GM21737 (cell line): ENCODE results near the gene CASTOR2.
"Not testable (repeated sequence)": the region's sequence is repeated elsewhere in the genome, so short reads cannot be mapped to it uniquely, and the experiment has no call there.

ENCODE experiments used
- ATAC-seq: cut with Tn5 transposase; IDR thresholded peaks from one replicate; pipeline ENCODE4 v1.9.1; 2021; ENCODE audit warnings: mild to moderate bottlenecking, moderate library complexity; ENCODE audit not compliant: unreplicated experiment

CASTOR2 gene

DNA sequence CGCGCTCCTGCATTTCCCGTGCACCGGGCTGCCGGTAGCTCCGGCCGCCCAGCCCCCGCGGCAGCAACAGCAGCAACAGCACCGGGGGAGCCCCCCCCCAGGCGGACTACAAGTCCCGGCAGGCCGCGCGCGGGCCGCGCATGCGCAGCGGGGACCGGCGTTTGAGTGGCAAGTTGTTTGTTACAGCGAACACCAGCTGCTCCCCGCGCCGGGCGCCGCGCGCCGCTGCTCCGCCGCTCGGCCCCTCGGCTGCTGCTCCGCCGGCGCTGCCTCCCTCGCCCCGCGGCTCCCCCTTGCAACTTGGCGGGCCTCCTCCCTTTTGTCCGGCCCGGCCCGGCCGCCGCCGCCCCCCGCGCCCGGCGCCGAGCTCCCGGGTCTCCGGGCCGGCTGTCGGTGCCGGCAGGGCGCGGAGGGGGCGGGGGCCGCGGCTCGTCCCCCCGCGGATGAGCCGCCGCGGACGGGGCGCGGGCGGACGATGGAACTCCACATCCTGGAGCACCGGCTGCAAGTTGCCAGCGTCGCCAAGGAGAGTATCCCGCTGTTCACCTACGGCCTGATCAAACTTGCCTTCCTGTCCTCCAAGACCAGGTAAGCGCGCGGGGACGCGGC is at the start of gene CASTOR2:
Gene CASTOR2, plus strand, starts transcription at position 195 of the 609 bp plus-strand sequence. Its CDS starts 281 bp downstream, at position 476.
- ATAC-seq, result peak; percentile 85

DNA sequence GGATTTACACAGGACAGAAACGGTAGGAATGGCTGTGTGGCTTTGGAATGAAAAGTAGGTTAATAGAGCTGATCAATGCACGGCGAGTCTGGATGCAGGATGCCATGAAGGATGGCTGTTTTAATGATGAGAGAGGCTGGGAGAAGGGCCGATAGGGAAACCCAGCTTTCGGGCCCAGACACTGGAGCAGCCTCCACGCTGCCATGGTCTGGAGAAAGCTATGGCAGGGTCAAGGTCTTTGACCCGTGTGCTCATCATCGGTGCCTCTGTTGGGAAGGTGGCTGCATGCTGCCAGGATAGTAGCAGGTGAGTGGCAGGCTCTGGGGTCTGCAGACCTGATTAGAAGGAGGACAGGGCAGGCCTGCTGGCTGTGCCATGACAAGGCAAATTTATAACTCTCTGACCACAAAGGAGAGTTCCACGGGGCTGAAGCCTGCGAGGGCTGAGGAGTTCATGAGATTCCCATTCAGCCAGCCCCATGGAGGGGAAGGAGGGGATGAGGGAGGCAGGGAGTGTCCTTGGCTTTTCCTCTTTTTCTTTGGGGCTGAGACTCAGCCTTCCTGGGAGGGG is 42.1 kb upstream of the CASTOR2 start:
- not testable (repeated sequence) for ATAC-seq

DNA sequence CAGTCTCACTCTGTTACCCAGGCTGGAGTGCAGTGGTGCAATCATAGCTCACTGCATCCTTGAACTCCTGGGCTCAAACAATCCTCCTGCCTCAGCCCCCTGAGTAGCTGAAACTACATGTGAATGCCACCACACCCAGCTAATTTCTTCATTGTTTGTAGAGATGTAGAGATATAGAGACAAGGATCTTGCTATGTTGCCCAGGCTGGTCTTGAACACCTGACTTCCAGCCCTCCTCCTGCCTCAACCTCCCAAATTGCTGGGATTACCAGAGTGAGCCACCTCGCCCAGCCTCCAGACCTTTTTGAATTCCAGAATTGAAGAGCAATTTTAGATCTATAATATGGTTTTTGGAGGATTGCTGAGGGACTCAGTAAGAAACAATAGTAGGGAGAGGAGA is 40.9 kb upstream of the CASTOR2 start:
- not testable (repeated sequence) for ATAC-seq

DNA sequence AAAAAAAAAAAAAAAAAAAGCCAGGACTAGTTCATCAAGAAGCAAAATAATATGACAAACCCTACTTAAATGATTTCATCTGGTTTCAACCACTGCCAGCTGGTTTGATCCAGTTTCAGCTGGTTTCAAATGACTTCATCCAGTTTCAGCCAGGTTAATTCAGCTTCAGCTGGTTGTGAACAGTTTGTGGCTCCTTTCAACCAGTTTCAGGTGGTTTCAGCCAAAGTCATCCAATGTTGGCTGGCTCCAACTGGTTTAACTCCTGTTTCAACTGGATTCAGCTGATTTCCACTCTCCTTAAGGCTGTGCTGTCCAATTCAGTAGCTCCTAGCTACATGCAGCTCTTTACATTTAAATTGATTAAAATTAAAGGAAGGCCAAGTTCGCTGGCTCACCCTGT is 37.5 kb upstream of the CASTOR2 start:
- ATAC-seq, result not testable (repeated sequence)

DNA sequence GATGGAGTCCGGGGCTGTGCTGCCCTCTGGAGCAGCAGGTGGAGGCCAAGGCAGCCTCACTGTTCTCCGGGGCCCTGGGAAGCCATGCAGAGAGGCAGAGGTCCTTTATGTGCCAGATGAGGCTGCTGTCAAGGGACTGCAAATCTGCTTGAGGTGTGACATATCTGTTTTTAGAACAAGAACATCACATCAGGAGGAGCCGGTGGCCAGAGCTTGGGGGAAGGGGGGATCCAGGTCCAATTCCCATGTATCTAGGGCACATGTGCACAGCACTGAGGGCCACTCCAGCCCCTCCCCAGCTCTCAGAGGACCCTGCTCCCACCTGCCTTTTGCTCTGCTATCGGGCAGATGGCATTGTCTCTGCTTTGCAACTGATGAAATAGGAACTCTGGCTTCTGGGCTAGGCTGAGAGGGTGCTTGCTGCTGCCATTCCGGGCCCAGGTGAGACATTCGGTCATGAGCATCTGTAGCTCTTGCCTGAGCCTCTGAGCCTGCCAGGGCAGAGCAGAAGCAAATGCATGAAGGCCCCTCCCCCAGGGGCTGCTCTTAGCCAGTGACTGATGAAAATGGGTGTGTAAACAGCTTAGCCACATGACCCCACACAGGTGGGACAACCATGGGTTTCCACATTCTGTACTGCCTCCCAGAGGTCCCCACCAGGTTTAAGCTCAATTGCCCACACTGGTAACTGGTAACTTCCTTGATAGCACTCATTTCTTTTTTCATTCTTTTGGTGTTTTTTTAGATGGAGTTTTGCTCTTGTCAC is 32.8 kb upstream of the CASTOR2 start:
- ATAC-seq, result not testable (repeated sequence)

DNA sequence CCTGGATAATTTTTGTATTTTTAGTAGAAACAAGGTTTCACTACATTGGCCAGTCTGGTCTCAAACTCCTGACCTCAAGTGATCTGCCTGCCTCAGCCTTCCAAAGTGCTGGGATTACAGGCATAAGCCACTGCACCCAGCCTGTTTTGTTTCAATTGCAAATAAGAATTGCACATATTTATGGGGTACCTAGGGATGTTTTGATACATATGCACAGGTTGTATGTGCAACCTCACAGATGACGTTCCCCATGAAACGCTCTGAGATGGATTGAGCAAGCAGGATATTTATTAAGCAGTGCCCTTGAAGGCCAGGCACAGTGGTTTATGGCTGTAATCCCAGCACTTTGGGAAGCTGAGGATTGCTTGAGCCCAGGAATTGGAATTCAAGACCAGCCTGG is 25.1 kb upstream of the CASTOR2 start:
- ATAC-seq, result not testable (repeated sequence)

DNA sequence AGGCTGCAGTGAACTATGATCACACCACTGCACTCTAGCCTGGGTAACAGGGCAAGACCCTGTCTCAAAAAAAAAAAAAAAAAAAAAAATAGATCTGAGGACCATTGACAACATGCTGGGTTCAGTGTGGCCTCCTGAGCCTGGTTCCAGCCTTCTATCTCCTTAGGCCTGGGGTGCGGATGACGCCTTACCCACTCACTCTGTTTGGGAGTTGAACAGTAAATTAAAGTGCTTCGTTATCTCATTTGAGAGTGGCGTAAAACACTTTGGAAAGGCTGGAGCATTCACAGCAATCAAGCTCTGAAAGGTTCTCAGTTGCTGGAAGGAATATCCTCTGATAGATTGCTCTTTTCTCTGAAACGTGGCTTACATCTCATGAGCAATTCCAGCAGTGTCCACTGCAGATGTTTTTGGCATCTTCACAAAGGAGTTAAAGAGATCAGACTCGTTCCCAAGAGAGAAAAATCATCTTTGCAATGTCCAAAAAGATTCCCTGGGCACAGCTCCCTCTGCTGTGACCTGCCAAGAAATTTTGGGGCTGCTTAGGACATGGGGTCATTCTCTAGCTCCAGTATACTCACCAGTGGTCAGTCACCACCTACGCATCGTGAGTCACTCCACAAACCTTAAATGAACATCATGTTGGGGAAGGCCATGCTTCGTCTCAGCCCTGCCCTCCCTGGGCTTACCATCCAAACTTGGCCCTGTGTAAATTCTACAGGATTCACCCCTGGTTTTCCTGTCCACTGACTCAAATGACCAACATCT is 23.0 kb upstream of the CASTOR2 start:
- ATAC-seq, result not testable (repeated sequence)

DNA sequence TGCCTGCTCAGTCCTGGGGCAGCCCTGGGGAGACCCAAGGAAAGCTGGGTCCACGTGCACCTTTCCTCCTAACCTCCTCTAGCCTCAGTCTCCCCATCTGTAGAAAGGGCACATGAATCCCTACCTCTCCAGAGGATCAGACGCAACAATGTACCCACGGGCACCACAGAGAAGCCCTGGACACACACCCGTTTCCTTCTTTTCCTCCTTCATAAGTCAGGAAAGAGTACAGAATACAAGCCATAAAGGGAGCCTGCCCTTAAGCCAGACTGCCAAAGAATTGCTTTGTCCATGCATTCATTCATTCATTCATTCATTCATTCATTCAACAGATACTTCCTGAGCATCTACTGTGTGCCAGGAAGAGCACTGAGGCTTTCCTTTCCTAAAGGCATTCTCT is 20.6 kb upstream of the CASTOR2 start:
- ATAC-seq, result not testable (repeated sequence)

DNA sequence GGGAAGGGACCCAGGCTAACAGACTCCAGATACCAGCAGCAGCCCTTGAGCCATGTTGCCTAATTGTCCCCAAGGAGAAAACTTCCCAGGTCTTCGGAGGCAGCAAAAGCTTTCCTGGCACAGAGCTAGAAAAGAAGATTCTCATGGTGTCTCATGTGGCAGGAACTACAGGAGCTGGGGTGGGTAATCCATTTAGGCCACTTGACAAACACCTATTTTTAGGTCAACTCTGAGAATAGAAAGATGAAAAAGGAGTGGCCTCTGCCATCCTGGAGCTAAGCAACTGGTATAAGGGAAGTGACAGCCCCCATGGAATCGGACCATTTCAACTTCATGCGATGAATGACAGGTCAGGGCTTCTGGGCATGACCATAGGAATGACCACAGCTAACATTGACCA is 16.8 kb upstream of the CASTOR2 start:
- not testable (repeated sequence) for ATAC-seq

DNA sequence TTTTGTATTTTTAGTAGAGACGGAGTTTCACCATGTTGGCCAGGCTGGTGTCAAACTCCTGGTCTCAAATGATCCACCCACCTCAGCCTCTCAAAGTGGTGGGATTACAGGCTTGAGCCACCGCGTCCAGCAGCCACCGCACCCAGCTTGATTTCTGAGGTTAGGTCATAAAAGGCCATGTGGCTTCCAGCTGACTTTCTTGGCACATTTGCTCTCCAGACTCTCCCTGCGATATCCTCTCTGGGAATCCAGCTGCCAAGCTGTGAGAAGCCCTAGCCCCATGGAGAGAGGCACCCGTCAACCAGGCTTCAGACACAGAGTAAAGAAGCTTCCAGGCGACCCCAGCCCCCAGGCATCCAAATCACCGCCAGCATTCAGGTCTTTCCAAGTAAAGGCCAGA is 10.7 kb upstream of the CASTOR2 start:
- not testable (repeated sequence) for ATAC-seq

DNA sequence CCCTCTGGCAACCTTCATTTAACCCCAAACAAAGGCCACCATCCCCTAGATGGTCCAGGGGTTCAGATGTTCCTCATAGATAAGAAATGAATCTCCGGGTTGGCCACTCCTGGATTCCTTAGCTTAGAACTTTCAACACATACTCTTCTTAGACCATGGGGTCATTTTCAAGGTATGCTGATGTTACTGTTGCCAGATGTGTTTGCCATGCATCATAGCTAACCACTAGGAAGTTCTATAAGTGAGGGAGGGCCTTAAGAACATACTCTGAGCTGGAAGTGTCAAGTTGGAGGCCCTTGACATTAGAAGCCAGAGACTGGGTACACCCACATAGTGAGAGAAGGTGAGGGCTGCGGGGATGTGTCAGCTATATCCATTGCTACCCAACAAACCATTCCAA is 6.2 kb upstream of the CASTOR2 start:
- ATAC-seq, result not testable (repeated sequence)

DNA sequence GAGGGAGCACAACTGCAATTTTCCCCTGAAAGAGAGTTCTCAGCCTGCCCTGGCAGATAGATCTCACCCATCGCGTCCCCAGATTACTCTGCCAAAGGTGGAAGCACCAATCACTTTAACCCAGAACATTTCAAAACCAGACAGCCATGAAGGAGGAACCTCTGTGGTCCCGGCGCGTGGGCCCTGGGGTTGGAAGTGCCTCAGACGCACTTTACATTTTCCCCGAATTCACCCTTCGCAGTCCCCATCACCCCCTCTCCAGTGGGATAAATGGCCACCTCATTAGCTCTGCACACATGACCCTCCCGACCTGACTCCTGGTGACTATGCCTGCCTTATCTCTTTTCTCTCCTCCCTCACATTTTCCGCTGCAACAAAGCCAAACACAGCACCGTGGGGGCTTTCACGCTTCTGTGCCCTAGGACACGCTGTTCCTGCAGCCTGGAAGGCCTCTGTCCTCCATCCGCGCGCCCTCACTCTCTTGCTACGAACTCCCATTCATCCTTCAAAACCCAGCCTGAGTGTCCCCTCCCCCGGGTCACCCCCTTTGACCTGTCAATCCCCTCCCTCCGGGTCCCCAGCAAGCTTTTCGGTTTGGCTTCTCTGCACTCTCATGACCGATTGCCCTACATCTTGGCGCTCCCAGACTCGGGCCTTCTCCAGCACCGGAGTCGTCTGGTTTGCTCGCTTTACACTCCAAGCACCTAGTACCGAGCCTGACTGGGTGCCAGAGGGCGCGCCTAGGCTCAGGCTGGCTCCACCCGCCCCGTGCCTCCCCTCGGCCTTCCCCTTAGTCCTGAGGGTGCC is 598 bp upstream of the CASTOR2 start:
- ATAC-seq, result not testable (repeated sequence)

DNA sequence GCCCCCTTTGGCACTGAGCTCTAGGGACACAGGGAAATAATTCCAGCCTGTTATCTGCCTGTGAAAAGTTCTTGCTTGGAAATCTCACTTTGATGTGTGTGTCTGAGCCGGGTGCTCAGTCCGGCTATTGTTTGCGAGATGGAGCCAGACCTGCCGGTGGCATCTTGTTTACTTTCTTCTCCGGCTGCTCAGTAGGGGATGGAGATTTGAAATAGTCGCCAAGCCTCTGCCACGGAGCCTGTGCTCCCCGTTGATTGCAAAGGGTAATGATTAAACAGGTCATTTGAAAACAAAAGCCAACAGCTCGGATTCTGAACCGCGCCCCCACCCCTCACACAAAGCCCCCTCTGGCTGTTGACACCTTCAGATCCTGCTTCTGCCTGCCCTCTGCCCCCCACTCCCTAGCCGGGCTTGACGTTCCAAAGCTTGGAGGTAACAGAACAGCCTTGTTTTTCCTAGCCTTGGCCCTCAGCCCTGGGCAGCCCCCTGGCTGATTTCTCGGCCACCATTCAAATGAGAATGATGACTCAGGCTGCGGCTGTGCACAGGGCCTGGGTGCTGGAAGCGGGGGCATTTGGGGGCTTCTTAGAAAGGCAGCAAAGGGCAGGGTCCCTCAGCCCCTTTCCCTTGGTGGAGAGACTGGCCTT is 1.8 kb downstream of the CASTOR2 start:
- ATAC-seq, result not testable (repeated sequence)

DNA sequence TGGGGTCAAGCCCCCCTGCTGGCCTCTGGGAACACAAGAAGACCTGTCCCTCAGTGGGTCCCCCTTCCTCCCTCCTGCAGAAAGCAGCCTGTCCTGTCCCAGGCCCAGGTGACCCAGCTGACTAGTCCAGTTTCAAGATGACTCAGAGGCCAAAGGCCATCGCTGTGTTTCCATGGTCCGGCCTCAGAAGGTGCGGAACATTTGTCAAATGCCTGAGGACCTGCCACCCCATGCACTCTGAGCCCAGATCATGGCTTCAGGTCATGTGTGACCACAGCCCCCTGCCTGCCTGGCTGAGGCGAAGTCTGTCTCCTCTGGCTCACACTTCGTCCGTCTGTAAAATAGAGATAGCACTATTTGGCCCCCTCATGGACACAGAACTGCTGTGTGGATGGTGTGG is 2.4 kb downstream of the CASTOR2 start:
- ATAC-seq, result not testable (repeated sequence)

DNA sequence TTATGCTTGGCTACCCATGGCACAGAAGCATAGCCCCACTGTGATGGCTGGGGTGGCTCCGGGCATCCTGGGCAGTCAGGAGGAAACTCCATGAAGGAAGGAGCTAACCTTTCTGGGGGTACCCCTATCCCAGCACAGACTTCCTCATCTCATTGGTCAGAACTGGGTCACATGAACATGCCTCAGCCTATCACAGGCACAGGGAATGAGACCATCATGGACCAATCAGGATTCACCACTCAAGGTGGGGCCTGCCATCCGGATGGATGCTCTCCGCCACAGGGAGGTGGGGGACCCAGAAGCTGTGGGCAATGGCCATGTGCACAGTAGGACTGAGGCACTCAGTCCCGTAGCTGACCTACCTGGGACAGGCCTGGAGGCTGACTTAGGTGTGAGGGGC is 6.9 kb downstream of the CASTOR2 start:
- ATAC-seq, result not testable (repeated sequence)

DNA sequence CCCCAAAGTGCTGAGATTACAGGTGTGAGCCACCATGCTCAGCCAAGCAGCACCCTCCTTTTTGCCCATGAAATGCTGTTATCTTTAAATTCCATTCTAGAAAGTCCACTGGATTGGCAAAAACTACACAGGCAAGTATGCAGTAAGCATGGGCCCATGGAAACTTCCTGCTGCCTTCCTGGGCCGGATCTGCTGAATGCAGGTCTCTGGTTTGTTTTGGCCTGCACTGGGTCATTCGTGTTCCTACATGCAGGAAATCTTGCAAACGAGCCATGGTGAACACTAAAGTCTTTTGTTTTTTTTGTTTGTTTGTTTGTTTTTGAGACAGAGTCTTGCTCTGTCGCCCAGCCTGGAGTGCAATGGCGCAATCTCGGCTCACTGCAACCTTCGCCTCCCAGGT is 7.9 kb downstream of the CASTOR2 start:
- ATAC-seq, result not testable (repeated sequence)

DNA sequence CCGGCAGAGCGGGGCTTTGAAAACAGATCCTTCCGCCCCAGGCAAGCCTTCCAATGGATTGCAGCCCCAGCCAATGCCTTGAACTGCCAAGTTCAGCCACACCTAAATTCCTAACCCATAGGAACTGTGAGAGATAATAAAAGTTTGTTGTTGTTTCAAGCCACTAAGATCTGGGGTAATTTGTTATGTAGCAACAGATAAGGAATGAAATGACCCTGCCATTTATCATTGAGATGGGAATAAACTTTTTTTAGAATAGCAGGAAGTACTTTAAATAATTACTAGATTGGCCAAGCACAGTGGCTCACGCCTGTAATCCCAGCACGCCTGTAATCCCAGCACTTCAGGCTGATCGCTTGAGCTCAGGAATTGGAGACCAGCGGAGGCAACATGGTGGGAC is 11.5 kb downstream of the CASTOR2 start:
- ATAC-seq, result not testable (repeated sequence)

DNA sequence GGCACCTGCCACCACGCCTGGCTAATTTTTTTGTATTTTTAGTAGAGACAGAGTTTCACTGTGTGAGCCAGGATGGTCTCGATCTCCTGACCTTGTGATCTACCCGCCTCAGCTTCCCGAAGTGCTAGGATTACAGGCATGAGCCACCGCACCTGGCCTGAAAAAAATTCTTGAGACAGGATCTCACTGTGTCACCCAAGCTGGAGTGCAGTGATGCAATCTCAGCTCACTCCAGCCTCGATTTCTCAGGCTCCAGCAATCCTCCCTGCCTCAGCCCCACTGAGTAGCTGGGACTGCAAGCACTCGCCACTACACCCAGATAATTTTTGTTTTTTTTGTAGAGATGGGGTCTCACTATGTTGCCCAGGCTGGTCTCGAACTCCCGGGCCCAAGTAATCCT is 13.0 kb downstream of the CASTOR2 start:
- ATAC-seq, result not testable (repeated sequence)

DNA sequence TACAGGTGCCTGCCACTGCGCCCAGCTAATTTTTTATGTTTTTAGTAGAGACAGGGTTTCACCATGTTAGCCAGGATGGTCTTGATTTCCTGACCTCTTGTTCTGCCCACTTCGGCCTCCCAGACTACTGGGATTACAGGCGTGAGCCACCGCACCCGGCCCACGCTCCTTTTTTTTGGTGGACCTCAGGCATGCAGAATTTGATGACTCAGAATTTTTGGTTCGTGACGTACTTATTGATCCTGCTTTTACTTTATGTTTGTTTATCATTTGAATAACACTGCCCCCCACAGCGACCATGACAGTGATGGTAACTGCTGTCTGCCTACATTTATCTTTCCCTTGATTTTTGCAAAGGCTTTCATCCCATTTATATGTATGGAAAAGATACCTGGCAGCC is 23.9 kb downstream of the CASTOR2 start:
- ATAC-seq, result not testable (repeated sequence)

DNA sequence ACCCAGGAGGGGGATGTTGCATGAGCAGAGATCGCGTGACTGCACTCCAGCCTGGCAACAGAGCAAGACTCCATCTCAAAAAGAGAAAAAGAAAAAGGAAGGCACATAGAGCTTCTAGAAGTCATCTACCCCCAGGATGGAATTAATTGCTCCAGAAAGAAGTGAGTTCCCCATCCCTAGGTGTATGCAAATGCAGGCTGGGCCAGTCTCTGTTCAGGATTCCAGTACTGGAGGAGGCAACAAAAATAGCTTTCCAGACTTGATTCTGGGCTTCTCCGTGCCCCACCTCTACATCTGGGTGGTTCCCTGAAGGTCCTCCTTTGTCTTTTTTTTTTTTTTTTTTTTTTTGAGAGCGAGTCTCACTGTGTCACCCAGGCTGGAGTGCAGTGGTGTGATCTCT is 28.6 kb downstream of the CASTOR2 start:
- ATAC-seq, result no peak
